Dendritic cell treated with granulocyte-macrophage colony-stimulating factor and Interleukin-4, amounts not matched to agents 40 ng/mL and 50 ng/mL, for 4 days (primary cell): ENCODE data around the gene BTBD3.

Experiments used
- H3K27ac Mint-ChIP-seq: one replicate; pipeline ENCODE4 v1.8.0; 2022; ENCODE audit warnings: mild to moderate bottlenecking, mixed read lengths
- H3K27me3 Mint-ChIP-seq: one replicate; pipeline ENCODE4 v1.8.0; 2022; ENCODE audit warnings: mild to moderate bottlenecking, mixed read lengths
- H3K36me3 Mint-ChIP-seq: one replicate; pipeline ENCODE4 v1.8.0; 2022; ENCODE audit warnings: low read depth, mixed read lengths
- H3K4me1 Mint-ChIP-seq: one replicate; pipeline ENCODE4 v1.8.0; 2022; ENCODE audit warnings: low read depth, mixed read lengths
- H3K4me3 Mint-ChIP-seq: one replicate; pipeline ENCODE4 v1.8.0; 2022; ENCODE audit warnings: mild to moderate bottlenecking, moderate library complexity, mixed read lengths
- H3K9me3 Mint-ChIP-seq: one replicate; pipeline ENCODE4 v1.8.0; 2022; ENCODE audit warnings: mixed read lengths
- intact Hi-C: fragments of 100-400 bp; cut with micrococcal nuclease; formaldehyde crosslinking; loops from one replicate; pipeline ENCODE4 v1.15.0; 2022

Gene BTBD3

DNA sequence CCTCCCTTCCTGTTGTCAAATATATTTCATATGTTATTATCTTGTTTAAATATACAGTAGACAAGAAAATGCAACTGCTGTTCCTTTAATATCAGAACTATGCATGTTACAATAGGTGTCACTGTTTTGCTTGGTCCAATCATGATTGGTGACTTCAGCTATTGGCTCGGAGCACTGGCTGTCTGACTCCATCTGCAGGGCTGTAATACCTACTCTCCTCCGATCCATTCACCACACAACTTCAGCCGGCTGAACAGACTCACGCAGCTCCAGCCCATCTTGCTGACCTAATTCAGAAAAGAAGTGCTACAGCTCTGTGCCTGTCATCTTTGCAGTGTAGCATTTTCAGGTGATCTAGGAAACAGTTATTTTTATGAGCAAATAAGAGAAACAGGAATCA lies at the start of gene BTBD3:
BTBD3 (plus strand) TSS at position 231 of the 400 bp plus-strand sequence. CDS start 383 bp downstream, outside the sequence.
- Mint-ChIP-seq H3K36me3 (peaks cover 12% of the 10 kb centered on the region), H3K27me3 (no peaks in the 10 kb centered on the region), H3K9me3 (no peaks in the 10 kb centered on the region), H3K27ac (no peak within 1 kb of the TSS), H3K4me3 (peak within 1 kb of the TSS; percentile 48), H3K4me1 (peaks cover 17% of the 10 kb centered on the region)
- intact Hi-C loops, result no loop called here

GRCh38 chr20:11869641-11870040 lies 48.1 kb upstream of the BTBD3 start:
- no peaks in the 10 kb centered on the region for H3K27me3 Mint-ChIP-seq
- H3K36me3 Mint-ChIP-seq, result no peaks in the 10 kb centered on the region
- intact Hi-C loops, result no loop called here
- H3K9me3 Mint-ChIP-seq, result no peaks in the 10 kb centered on the region
- no peak overlapping the region for H3K27ac Mint-ChIP-seq
- no peak overlapping the region for H3K4me3 Mint-ChIP-seq
- H3K4me1 Mint-ChIP-seq, result no peaks in the 10 kb centered on the region

DNA sequence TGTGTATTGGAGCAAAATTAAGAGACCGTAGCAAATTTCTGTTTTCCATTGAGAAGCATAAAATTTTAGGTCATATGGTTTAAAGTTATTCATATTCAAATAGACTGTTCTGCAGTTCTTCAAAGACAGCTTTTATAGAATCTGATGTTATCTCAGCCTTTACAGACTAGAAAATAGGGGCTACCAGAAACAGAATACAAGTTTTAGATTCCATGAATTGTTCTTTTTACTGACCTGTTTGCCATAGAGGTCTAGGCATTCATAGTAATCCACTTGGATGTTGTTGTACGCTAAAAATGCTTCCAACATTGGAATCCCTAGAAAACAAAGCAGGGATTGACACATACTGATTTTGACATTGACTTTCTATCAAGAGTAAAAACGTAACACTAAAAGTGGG lies 47.3 kb upstream of the BTBD3 start:
- Mint-ChIP-seq H3K9me3 (no peaks in the 10 kb centered on the region), H3K27ac (no peak overlapping the region), H3K36me3 (no peaks in the 10 kb centered on the region), H3K27me3 (no peaks in the 10 kb centered on the region), H3K4me3 (no peak overlapping the region), H3K4me1 (no peaks in the 10 kb centered on the region)
- intact Hi-C loops, result no loop called here

GRCh38 chr20:11876555-11876954 lies 41.1 kb upstream of the BTBD3 start:
- intact Hi-C loops, result no loop called here
- Mint-ChIP-seq H3K9me3 (no peaks in the 10 kb centered on the region), H3K4me3 (no peak overlapping the region), H3K27ac (no peak overlapping the region), H3K27me3 (no peaks in the 10 kb centered on the region), H3K36me3 (no peaks in the 10 kb centered on the region), H3K4me1 (peaks cover 6% of the 10 kb centered on the region)

DNA sequence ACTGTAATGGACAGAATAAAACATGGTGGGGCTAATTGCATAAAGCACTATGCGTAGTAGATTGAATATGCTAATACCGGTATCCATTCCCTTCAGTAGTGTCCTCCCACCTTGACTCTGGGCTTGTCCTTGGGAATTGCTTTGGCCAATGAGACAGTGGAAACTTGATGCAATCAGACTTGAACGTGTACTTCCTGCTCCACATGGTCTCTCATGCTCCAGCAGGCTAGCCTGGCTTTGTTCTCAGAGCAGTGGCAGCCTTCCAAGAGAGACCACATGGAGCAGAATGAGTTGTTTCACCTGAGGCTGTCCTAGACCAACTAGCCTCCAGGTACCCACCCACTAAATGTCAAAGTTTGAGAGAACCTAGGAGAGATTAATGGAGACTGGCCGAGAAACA lies 37.0 kb upstream of the BTBD3 start:
- intact Hi-C loops, result loop anchor here (10.0 kb wide), 1 partner anchor 1476 kb away; no protein-coding TSS in a partner anchor
- Mint-ChIP-seq H3K27me3 (peaks cover 1% of the 10 kb centered on the region), H3K36me3 (no peaks in the 10 kb centered on the region), H3K4me3 (no peak overlapping the region), H3K9me3 (no peaks in the 10 kb centered on the region), H3K27ac (no peak overlapping the region), H3K4me1 (peaks cover 6% of the 10 kb centered on the region)

GRCh38 chr20:11881449-11881848 lies 36.2 kb upstream of the BTBD3 start:
- no peaks in the 10 kb centered on the region for H3K36me3 Mint-ChIP-seq
- intact Hi-C loops, result loop anchor here (10.0 kb wide), 1 partner anchor 1477 kb away; no protein-coding TSS in a partner anchor

DNA sequence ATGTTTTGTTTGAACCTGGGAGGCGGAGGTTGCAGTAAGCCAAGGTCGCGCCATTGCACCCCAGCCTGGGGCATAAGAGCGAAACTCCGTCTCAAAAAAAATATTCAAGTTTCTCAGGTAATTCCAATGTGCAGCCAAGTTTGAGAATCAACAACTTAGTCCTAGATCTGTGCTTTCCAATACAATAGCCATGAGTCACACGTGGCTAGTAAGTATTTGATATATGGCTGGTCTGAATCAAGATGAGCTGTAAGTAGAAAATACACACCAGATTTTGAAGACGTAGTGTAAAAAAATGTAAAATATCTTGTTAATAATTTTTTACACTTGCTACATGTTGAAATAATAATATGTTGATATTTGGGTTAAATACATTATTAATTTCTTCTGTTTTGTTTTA lies 35.0 kb upstream of the BTBD3 start:
- no peaks in the 10 kb centered on the region for H3K9me3 Mint-ChIP-seq
- peaks cover 1% of the 10 kb centered on the region for H3K27me3 Mint-ChIP-seq
- H3K4me1 Mint-ChIP-seq, result peaks cover 6% of the 10 kb centered on the region
- no peaks in the 10 kb centered on the region for H3K36me3 Mint-ChIP-seq
- no peak overlapping the region for H3K27ac Mint-ChIP-seq
- no peak overlapping the region for H3K4me3 Mint-ChIP-seq
- intact Hi-C loops, result loop anchor here (10.0 kb wide), 1 partner anchor 1478 kb away; no protein-coding TSS in a partner anchor

More at GRCh38 chr20:11881449-11881848, 36.2 kb upstream of the BTBD3 start:
- H3K4me1 Mint-ChIP-seq, result peaks cover 6% of the 10 kb centered on the region
- H3K27ac Mint-ChIP-seq, result no peak overlapping the region
- H3K4me3 Mint-ChIP-seq, result no peak overlapping the region
- peaks cover 1% of the 10 kb centered on the region for H3K27me3 Mint-ChIP-seq
- H3K9me3 Mint-ChIP-seq, result no peaks in the 10 kb centered on the region

- Mint-ChIP-seq H3K9me3 (no peaks in the 10 kb centered on the region), H3K36me3 (no peaks in the 10 kb centered on the region), H3K4me3 (no peak overlapping the region), H3K27ac (no peak overlapping the region), H3K4me1 (peaks cover 17% of the 10 kb centered on the region), H3K27me3 (peaks cover 12% of the 10 kb centered on the region)
- intact Hi-C loops, result loop anchor here (10.0 kb wide), 1 partner anchor 1484 kb away; no protein-coding TSS in a partner anchor
These were observed 29.0 kb upstream of the BTBD3 start for GRCh38 chr20:11888648-11889047.

- Mint-ChIP-seq H3K4me1 (peaks cover 23% of the 10 kb centered on the region), H3K36me3 (no peaks in the 10 kb centered on the region), H3K27me3 (peaks cover 11% of the 10 kb centered on the region), H3K9me3 (peaks cover 9% of the 10 kb centered on the region), H3K4me3 (peak overlapping the region; percentile 80), H3K27ac (peak overlapping the region; percentile 79)
- intact Hi-C loops, result no loop called here
These were observed 27.2 kb upstream of the BTBD3 start for GRCh38 chr20:11890331-11891076.

DNA sequence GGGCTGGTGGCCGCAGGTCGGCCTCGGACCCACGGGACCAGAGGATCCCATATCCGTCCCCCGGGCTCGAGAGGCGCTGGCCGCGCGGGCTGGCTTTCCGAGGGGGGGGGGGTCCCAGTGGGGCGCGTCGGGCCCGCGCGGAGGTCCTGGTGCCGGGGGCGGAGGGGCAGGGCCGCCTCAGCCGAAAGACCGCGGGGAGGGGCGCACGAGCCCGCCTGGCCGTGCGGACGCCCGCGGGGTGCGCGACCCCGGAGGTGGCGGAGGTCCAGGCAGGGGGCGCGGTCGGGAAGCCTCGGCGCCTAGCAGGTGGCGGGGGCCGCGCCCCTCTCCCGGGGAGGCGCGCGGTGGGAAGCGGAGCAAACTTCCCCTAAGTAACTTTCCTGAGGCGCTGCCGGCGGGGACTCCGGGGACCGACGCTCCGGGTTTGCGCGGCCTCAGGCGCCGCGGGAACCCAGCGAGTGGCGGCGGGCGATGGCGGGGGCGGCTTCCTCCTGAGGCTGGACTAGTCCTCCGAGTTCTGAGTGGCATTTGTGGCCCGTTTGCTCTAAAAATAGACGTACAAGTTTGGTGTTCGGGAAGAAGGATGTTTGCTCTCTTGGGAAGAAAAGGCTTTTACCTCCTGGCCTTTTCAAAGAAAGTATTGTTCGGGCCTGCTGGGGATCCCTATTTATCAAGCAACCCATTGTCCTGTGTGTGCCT lies 26.5 kb upstream of the BTBD3 start:
- intact Hi-C loops, result no loop called here
- Mint-ChIP-seq H3K4me1 (peaks cover 23% of the 10 kb centered on the region), H3K36me3 (no peaks in the 10 kb centered on the region), H3K27me3 (peaks cover 11% of the 10 kb centered on the region), H3K27ac (peak overlapping the region; percentile 79), H3K9me3 (peaks cover 9% of the 10 kb centered on the region), H3K4me3 (peak overlapping the region; percentile 80)

GRCh38 chr20:11891776-11892545 lies 25.7 kb upstream of the BTBD3 start:
- peaks cover 23% of the 10 kb centered on the region for H3K4me1 Mint-ChIP-seq
- peak overlapping the region; percentile 79 for H3K27ac Mint-ChIP-seq
- no peaks in the 10 kb centered on the region for H3K36me3 Mint-ChIP-seq
- intact Hi-C loops, result no loop called here
- H3K4me3 Mint-ChIP-seq, result peak overlapping the region; percentile 80
- H3K9me3 Mint-ChIP-seq, result peaks cover 9% of the 10 kb centered on the region
- H3K27me3 Mint-ChIP-seq, result peaks cover 11% of the 10 kb centered on the region

DNA sequence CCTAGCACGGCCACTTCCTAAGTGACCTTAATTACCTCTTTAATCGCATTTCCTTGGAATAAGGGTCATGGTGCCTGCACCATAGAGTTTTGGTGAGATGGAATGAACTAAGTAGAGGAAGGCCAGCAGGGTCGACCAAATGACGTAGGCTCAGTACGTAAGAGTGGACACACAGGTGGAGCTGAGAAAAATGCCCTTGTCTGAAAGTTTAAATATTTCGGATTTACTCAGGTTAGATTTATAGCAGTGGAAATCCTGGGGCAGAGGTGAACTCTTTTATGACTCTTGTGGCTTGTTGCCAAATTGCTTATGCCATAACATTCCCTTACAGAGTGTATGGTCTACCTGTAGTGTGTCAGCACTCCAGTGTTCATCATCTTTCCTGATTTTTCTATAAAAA lies 23.6 kb upstream of the BTBD3 start:
- Mint-ChIP-seq H3K4me1 (peaks cover 23% of the 10 kb centered on the region), H3K4me3 (no peak overlapping the region), H3K36me3 (no peaks in the 10 kb centered on the region), H3K27ac (no peak overlapping the region), H3K9me3 (peaks cover 9% of the 10 kb centered on the region), H3K27me3 (peaks cover 7% of the 10 kb centered on the region)
- intact Hi-C loops, result no loop called here

GRCh38 chr20:11895861-11896387 lies 21.8 kb upstream of the BTBD3 start:
- H3K36me3 Mint-ChIP-seq, result peaks cover 9% of the 10 kb centered on the region
- peaks cover 17% of the 10 kb centered on the region for H3K4me1 Mint-ChIP-seq
- no peak overlapping the region for H3K4me3 Mint-ChIP-seq
- H3K27ac Mint-ChIP-seq, result no peak overlapping the region
- no peaks in the 10 kb centered on the region for H3K27me3 Mint-ChIP-seq
- intact Hi-C loops, result no loop called here
- peaks cover 9% of the 10 kb centered on the region for H3K9me3 Mint-ChIP-seq
